ENCODE measurements around the gene OR4F15.

The OR4F15 gene

DNA sequence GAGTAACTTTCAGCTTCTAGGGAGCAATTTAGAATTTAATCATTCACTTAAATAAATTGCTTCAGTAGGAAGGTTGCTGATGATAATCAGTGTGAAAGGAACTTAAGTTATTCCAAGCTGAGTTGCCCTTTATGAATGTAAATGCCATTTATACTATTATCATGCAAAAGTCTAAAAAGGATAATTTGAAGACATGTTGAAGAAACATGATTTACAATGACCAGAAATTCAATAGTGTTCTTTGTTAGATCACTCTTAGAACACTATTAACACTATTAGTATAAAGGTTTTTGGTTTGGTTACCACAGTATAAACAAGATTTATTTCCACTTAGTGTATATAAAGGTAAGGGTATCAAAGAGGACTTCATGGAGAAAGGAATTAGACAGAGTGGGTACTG lies 7.1 kb upstream of the OR4F15 start:
- no peak for DNase-seq

DNA sequence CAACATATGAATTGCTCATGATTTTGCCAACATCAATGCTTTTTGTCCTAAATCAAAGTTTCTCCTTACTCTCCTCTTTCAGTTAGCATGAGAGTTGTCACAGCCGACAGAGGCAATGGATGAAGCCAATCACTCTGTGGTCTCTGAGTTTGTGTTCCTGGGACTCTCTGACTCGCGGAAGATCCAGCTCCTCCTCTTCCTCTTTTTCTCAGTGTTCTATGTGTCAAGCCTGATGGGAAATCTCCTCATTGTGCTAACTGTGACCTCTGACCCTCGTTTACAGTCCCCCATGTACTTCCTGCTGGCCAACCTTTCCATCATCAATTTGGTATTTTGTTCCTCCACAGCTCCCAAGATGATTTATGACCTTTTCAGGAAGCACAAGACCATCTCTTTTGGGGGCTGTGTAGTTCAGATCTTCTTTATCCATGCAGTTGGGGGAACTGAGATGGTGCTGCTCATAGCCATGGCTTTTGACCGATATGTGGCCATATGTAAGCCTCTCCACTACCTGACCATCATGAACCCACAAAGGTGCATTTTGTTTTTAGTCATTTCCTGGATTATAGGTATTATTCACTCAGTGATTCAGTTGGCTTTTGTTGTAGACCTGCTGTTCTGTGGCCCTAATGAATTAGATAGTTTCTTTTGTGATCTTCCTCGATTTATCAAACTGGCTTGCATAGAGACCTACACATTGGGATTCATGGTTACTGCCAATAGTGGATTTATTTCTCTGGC lies 6.2 kb upstream of the OR4F15 start:
- no peak for DNase-seq

GRCh38 chr15:101807345-101807945 lies 4.6 kb upstream of the OR4F15 start:
- no peak for DNase-seq

- DNase-seq = no peak
Observed at GRCh38 chr15:101808201-101808600, 3.8 kb upstream of the OR4F15 start.

GRCh38 chr15:101810456-101810855 lies 1.5 kb upstream of the OR4F15 start:
- no peak for DNase-seq

- no peak for DNase-seq
Observed at GRCh38 chr15:101810876-101811275, 1.1 kb upstream of the OR4F15 start.

- no peak for DNase-seq
Observed at GRCh38 chr15:101813803-101814534, 2.0 kb downstream of the OR4F15 start.

GRCh38 chr15:101820781-101821180 lies 8.8 kb downstream of the OR4F15 start:
- DNase-seq = no peak

GRCh38 chr15:101827257-101827656 lies 15.3 kb downstream of the OR4F15 start:
- DNase-seq = no peak

DNA sequence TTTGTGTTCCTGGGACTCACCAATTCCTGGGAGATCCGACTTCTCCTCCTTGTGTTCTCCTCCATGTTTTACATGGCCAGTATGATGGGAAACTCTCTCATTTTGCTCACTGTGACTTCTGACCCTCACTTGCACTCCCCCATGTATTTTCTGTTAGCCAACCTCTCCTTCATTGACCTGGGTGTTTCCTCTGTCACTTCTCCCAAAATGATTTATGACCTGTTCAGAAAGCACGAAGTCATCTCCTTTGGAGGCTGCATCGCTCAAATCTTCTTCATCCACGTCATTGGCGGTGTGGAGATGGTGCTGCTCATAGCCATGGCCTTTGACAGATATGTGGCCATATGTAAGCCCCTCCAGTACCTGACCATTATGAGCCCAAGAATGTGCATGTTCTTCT lies 16.8 kb downstream of the OR4F15 start:
- DNase-seq = no peak

DNA sequence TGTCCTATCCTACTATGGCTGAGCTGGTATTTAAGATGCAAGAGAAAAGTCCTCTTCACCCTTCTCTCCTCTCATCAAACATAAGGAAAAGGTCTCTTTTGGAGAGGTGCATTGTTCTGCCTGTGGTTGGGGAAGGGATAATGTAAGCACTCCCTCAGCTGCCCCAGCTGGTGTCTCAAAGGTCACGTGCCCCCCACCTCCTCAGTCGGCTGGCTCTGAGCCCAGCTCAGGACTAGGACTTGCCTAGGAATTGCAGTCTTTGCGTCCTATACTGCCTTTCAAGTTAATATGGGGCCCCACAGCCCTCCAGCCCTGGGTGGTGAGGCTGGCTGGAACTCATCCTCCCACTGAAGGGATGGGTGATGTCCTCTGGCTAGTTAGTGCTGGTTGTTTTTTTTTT lies 29.7 kb downstream of the OR4F15 start:
- DNase-seq = no peak

GRCh38 chr15:101844916-101845315 lies 32.9 kb downstream of the OR4F15 start:
- no peak for DNase-seq

DNA sequence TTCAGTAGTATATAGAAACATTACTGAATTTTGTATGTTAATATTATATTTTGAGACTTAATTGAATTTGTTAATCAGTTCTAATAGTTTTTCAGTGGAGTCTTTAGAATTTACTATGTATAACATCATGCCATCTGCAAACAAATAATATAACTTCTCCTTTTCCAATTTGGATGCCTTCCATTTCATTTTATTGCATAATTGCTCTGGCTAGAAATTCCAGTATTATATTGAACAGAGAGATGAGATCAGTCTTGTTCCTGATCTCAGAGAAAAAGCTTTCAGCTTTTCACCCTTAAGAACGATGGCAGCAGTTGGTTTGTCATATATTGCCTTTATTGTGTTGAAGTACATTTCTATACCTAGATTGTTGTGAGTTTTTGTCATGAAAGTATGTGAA lies 40.4 kb downstream of the OR4F15 start:
- DNase-seq = no peak

All from activated CD4-positive, alpha-beta T cell treated with anti-CD3 and anti-CD28 coated beads, Interleukin-2, amount 50 U/mL, for 16 hours (primary cell).